CD4-positive, alpha-beta T cell treated with Interleukin-17A for 4 hours (primary cell): Measurements from ENCODE around the gene CNBP.
"Not testable (repeated sequence)": the region's sequence is repeated elsewhere in the genome, so short reads cannot be mapped to it uniquely, and the experiment has no call there.

Experiments
- DNase-seq: peaks from one replicate; pipeline ENCODE4 v3.0.0-alpha.2; 2020; ENCODE audit warnings: mixed read lengths

Gene CNBP

GRCh38 chr3:129184784-129185542 lies 1.3 kb upstream of the CNBP start:
- not testable (repeated sequence) for DNase-seq

GRCh38 chr3:129184396-129184657 lies 631 bp upstream of the CNBP start:
- no peak for DNase-seq

- peak; percentile 26 for DNase-seq
These were observed 1.1 kb downstream of the CNBP start for GRCh38 chr3:129182390-129183185.

GRCh38 chr3:129181819-129182218 lies 1.9 kb downstream of the CNBP start:
- DNase-seq: no peak

GRCh38 chr3:129180461-129180860 lies 3.2 kb downstream of the CNBP start:
- DNase-seq: no peak

- no peak for DNase-seq
These were observed 7.6 kb downstream of the CNBP start for GRCh38 chr3:129176051-129176450.

- DNase-seq: no peak
These were observed 10.0 kb downstream of the CNBP start for GRCh38 chr3:129173725-129174124.

- no peak for DNase-seq
These were observed 10.5 kb downstream of the CNBP start for GRCh38 chr3:129173206-129173605.

- DNase-seq: no peak
These were observed 16.9 kb downstream of the CNBP start for GRCh38 chr3:129166579-129167332.

- not testable (repeated sequence) for DNase-seq
These were observed 18.1 kb downstream of the CNBP start for GRCh38 chr3:129165594-129165993.

GRCh38 chr3:129164500-129164899 lies 19.2 kb downstream of the CNBP start:
- DNase-seq: no peak

GRCh38 chr3:129162729-129163579 lies 20.7 kb downstream of the CNBP start:
- DNase-seq: no peak

- DNase-seq: peak; percentile 20
These were observed 21.8 kb downstream of the CNBP start for GRCh38 chr3:129161860-129162271.

- peak; percentile 87 for DNase-seq
These were observed 22.5 kb downstream of the CNBP start, which contains the start of gene ISY1 for GRCh38 chr3:129160891-129161859. Gene ISY1 (minus strand): TSS chr3:129161063. CDS start chr3:129160975, 88 bp downstream.

- DNase-seq: no peak
These were observed 38.9 kb downstream of the CNBP start for GRCh38 chr3:129144786-129145185.

GRCh38 chr3:129141011-129141410 lies 42.7 kb downstream of the CNBP start:
- not testable (repeated sequence) for DNase-seq

- no peak for DNase-seq
These were observed 43.8 kb downstream of the CNBP start for GRCh38 chr3:129139911-129140310.

- DNase-seq: not testable (repeated sequence)
These were observed 47.4 kb downstream of the CNBP start for GRCh38 chr3:129136275-129136674.

- no peak for DNase-seq
These were observed 51.4 kb downstream of the CNBP start for GRCh38 chr3:129132097-129132866.

- no peak for DNase-seq
These were observed 52.1 kb downstream of the CNBP start for GRCh38 chr3:129131465-129132088.
